A673 (cell line): ENCODE results near the gene HTR1D. TPM values are rescaled to one million over a fixed set of nuclear protein-coding genes. Genes with fewer than 3 reads are reported as not detected.
"Not testable (repeated sequence)": the region's sequence is repeated elsewhere in the genome, so short reads cannot be mapped to it uniquely, and the experiment has no call there.

Experiments used
- BruUV-seq: library from RNA; stranded (reverse); fragments of 400-500 nt; replicated peaks from 2 replicates; lab custom pipeline; 2021; lab: Mats Ljungman, UMichigan
- CTCF ChIA-PET: fragments of 300-600 bp; sonication (Branson Sonifier 250); formaldehyde crosslinking; loops from one replicate; lab custom pipeline; 2022; ENCODE audit warnings: antibody characterized with exemption; lab: Charles Lee
- POLR2A ChIA-PET: fragments of 300-600 bp; sonication (Branson Sonifier 250); formaldehyde crosslinking; loops from one replicate; lab custom pipeline; 2022; ENCODE audit warnings: antibody characterized with exemption; ENCODE audit not compliant: low non-redundant PET; lab: Charles Lee
- DNase-seq: peaks from one replicate; pipeline ENCODE4 v3.0.0-alpha.2; 2015; ENCODE audit warnings: low spot score
- H3K27ac ChIP-seq: fragments of 200-600 bp; sonication (generic); 2 replicates; pipeline ENCODE4 v1.5.1; 2016; ENCODE audit warnings: mixed run types, low read depth, mild to moderate bottlenecking, mixed read lengths, antibody characterized with exemption, low read length; ENCODE audit not compliant: poor library complexity, severe bottlenecking
- H3K27me3 ChIP-seq: fragments of 200-600 bp; sonication (generic); replicated peaks from 2 replicates; pipeline ENCODE4 v1.6.1; 2017; ENCODE audit warnings: mixed run types, low read depth, mild to moderate bottlenecking, mixed read lengths, antibody characterized with exemption, low read length; ENCODE audit not compliant: insufficient read depth, poor library complexity
- H3K36me3 ChIP-seq: fragments of 200-600 bp; sonication (generic); 2 replicates; pipeline ENCODE4 v1.6.1; 2016; ENCODE audit warnings: mixed run types, mild to moderate bottlenecking, mixed read lengths, antibody characterized with exemption, low read length; ENCODE audit not compliant: insufficient read depth, poor library complexity, severe bottlenecking
- H3K4me1 ChIP-seq: fragments of 200-600 bp; sonication (generic); 2 replicates; pipeline ENCODE4 v1.6.1; 2017; ENCODE audit warnings: mixed run types, mild to moderate bottlenecking, mixed read lengths, antibody characterized with exemption, low read length; ENCODE audit not compliant: insufficient read depth, poor library complexity, severe bottlenecking
- H3K4me3 ChIP-seq: fragments of 200-600 bp; sonication (generic); 2 replicates; pipeline ENCODE4 v1.5.1; 2016; ENCODE audit warnings: low read depth, mixed run types, mild to moderate bottlenecking, mixed read lengths, low read length; ENCODE audit not compliant: poor library complexity, severe bottlenecking
- H3K9me3 ChIP-seq: fragments of 200-600 bp; sonication (generic); 2 replicates; pipeline ENCODE4 v1.6.1; 2016; ENCODE audit warnings: mixed run types, low read depth, mild to moderate bottlenecking, mixed read lengths, antibody characterized with exemption, low read length; ENCODE audit not compliant: poor library complexity, severe bottlenecking
- CTCF ChIP-seq: fragments of 300-800, 200-600 bp; sonication (generic); conservative IDR thresholded peaks from 2 replicates; pipeline ENCODE4 v1.5.1; 2017; ENCODE audit warnings: low read depth, mild to moderate bottlenecking, antibody characterized with exemption, low read length, moderate library complexity, mixed read lengths
- EZH2 ChIP-seq: fragments of 200-600 bp; sonication (generic); IDR thresholded peaks from 2 replicates; pipeline ENCODE4 v1.6.1; 2017; ENCODE audit warnings: borderline replicate concordance, low read depth, mild to moderate bottlenecking, mixed read lengths, antibody characterized with exemption, low read length; ENCODE audit not compliant: poor library complexity, severe bottlenecking
- intact Hi-C: fragments of 100-400 bp; cut with micrococcal nuclease; formaldehyde crosslinking; loops from one replicate; pipeline ENCODE4 v1.10.0; 2022; ENCODE audit not compliant: unreplicated experiment
- total RNA-seq: library from RNA; stranded (reverse); gene quantifications from 2 replicates; pipeline ENCODE4 v1.2.3, GENCODE V29; 2021

The HTR1D gene
- total RNA-seq, 1 experiment from 2014 or later, result 0.13 TPM

- Histone ChIP-seq H3K36me3 (no peaks in the 10 kb centered on the region), H3K27me3 (no peaks in the 10 kb centered on the region), H3K4me3 (no peak overlapping the region), H3K27ac (no peak overlapping the region), H3K4me1 (no peaks in the 10 kb centered on the region), H3K9me3 (no peaks in the 10 kb centered on the region)
- ChIA-PET CTCF (no interaction called here), POLR2A (no interaction called here)
- TF ChIP-seq CTCF (no peak), EZH2 (no peak)
- intact Hi-C loops, result no loop called here
- no TSS peak for BruUV-seq
- DNase-seq, result no peak
Observed at GRCh38 chr1:23237508-23237907, 20.2 kb upstream of the HTR1D start.

- intact Hi-C loops, result loop anchor here (10.0 kb wide), 1 partner anchor 177 kb away; no protein-coding TSS in a partner anchor
Observed at GRCh38 chr1:23227806-23228205, 10.5 kb upstream of the HTR1D start.

GRCh38 chr1:23224739-23225648 is 7.7 kb upstream of the HTR1D start:
- BruUV-seq, result no TSS peak
- no peak overlapping the region for H3K4me3 ChIP-seq
- ChIA-PET POLR2A (no interaction called here), CTCF (no interaction called here)
- H3K9me3 ChIP-seq, result no peaks in the 10 kb centered on the region
- H3K36me3 ChIP-seq, result no peaks in the 10 kb centered on the region
- DNase-seq, result peak; percentile 82
- H3K27me3 ChIP-seq, result no peaks in the 10 kb centered on the region
- no peak overlapping the region for H3K27ac ChIP-seq
- H3K4me1 ChIP-seq, result peaks cover 14% of the 10 kb centered on the region
- no peak for TF ChIP-seq CTCF
- TF ChIP-seq EZH2, result no peak
- intact Hi-C loops, result loop anchor here (10.0 kb wide), 1 partner anchor 180 kb away; no protein-coding TSS in a partner anchor

More at GRCh38 chr1:23227806-23228205, 10.5 kb upstream of the HTR1D start:
- no peaks in the 10 kb centered on the region for H3K9me3 ChIP-seq
- BruUV-seq, result no TSS peak
- peaks cover 14% of the 10 kb centered on the region for H3K4me1 ChIP-seq
- ChIA-PET POLR2A (no interaction called here), CTCF (interaction anchor here (0.5 kb wide), 1 partner anchor 12 kb away, joined by 3 read pairs; no protein-coding TSS in a partner anchor)
- no peak for DNase-seq
- TF ChIP-seq EZH2, result no peak
- no peak for TF ChIP-seq CTCF
- no peak overlapping the region for H3K4me3 ChIP-seq
- H3K27ac ChIP-seq, result no peak overlapping the region
- H3K36me3 ChIP-seq, result no peaks in the 10 kb centered on the region
- H3K27me3 ChIP-seq, result no peaks in the 10 kb centered on the region

- intact Hi-C loops, result loop anchor here (10.0 kb wide), 1 partner anchor 181 kb away; no protein-coding TSS in a partner anchor
- peaks cover 14% of the 10 kb centered on the region for H3K4me1 ChIP-seq
- H3K9me3 ChIP-seq, H3K36me3 ChIP-seq, H3K27ac ChIP-seq, POLR2A ChIA-PET, H3K4me3 ChIP-seq, DNase-seq, BruUV-seq, CTCF ChIA-PET, H3K27me3 ChIP-seq: not testable (repeated sequence)
Observed at GRCh38 chr1:23223963-23224362, 6.7 kb upstream of the HTR1D start.

- H3K27me3 ChIP-seq, H3K36me3 ChIP-seq, DNase-seq, H3K27ac ChIP-seq, POLR2A ChIA-PET, CTCF ChIA-PET, H3K9me3 ChIP-seq, H3K4me3 ChIP-seq, BruUV-seq: not testable (repeated sequence)
- H3K4me1 ChIP-seq, result peaks cover 14% of the 10 kb centered on the region
- intact Hi-C loops, result loop anchor here (10.0 kb wide), 1 partner anchor 181 kb away; no protein-coding TSS in a partner anchor
Observed at GRCh38 chr1:23223490-23223951, 6.2 kb upstream of the HTR1D start.
